GM19397 (cell line): ENCODE measurements around the gene LIX1.
"Not testable (repeated sequence)": the region's sequence is repeated elsewhere in the genome, so short reads cannot be mapped to it uniquely, and the experiment has no call there.

ENCODE experiments used
- ATAC-seq: cut with Tn5 transposase; IDR thresholded peaks from one replicate; pipeline ENCODE4 v1.9.1; 2021; ENCODE audit warnings: mild to moderate bottlenecking, moderate library complexity; ENCODE audit not compliant: unreplicated experiment

LIX1 gene

GRCh38 chr5:97142521-97143254, at the start of gene LIX1:
Gene LIX1 (minus strand): TSS chr5:97142611. CDS start chr5:97142576, 35 bp downstream.
- ATAC-seq = no peak

- no peak for ATAC-seq
Measured at GRCh38 chr5:97191893-97192292, 49.5 kb upstream of the LIX1 start.

GRCh38 chr5:97189523-97189922, 47.1 kb upstream of the LIX1 start:
- ATAC-seq = not testable (repeated sequence)

GRCh38 chr5:97183930-97184213, 41.5 kb upstream of the LIX1 start:
- no peak for ATAC-seq

- peak; percentile 89 for ATAC-seq
Measured at GRCh38 chr5:97183100-97183929, 40.9 kb upstream of the LIX1 start, which contains the start of gene RIOK2. Gene RIOK2 (minus strand): TSS chr5:97183247. CDS start chr5:97183191, 56 bp downstream.

GRCh38 chr5:97182571-97183099, 40.2 kb upstream of the LIX1 start:
- ATAC-seq = no peak

GRCh38 chr5:97181856-97182545, 39.6 kb upstream of the LIX1 start:
- ATAC-seq = no peak

GRCh38 chr5:97179457-97179856, 37.0 kb upstream of the LIX1 start:
- not testable (repeated sequence) for ATAC-seq

GRCh38 chr5:97172227-97172626, 29.8 kb upstream of the LIX1 start:
- ATAC-seq = no peak

GRCh38 chr5:97171703-97172102, 29.3 kb upstream of the LIX1 start:
- no peak for ATAC-seq

GRCh38 chr5:97167435-97167834, 25.0 kb upstream of the LIX1 start:
- peak; percentile 57 for ATAC-seq

GRCh38 chr5:97165726-97166125, 23.3 kb upstream of the LIX1 start:
- no peak for ATAC-seq

GRCh38 chr5:97164846-97165245, 22.4 kb upstream of the LIX1 start:
- no peak for ATAC-seq

- no peak for ATAC-seq
Measured at GRCh38 chr5:97163790-97164285, 21.4 kb upstream of the LIX1 start.

- ATAC-seq = no peak
Measured at GRCh38 chr5:97163360-97163764, 21.0 kb upstream of the LIX1 start.

- peak; percentile 60 for ATAC-seq
Measured at GRCh38 chr5:97162045-97162444, 19.6 kb upstream of the LIX1 start.

GRCh38 chr5:97157689-97158088, 15.3 kb upstream of the LIX1 start:
- ATAC-seq = no peak

GRCh38 chr5:97151370-97151769, 9.0 kb upstream of the LIX1 start:
- no peak for ATAC-seq

GRCh38 chr5:97150401-97150800, 8.0 kb upstream of the LIX1 start:
- ATAC-seq = no peak

- ATAC-seq = no peak
Measured at GRCh38 chr5:97149709-97150108, 7.3 kb upstream of the LIX1 start.

GRCh38 chr5:97148288-97148687, 5.9 kb upstream of the LIX1 start:
- ATAC-seq = no peak
